IPS-11a (cell line): Measurements from ENCODE around the gene XYLT1.

ENCODE experiments used
- H3K4me3 ChIP-seq: one replicate; pipeline ENCODE4 v1.5.1; 2013; ENCODE audit warnings: low read depth, low read length, control low read depth

XYLT1 gene

DNA sequence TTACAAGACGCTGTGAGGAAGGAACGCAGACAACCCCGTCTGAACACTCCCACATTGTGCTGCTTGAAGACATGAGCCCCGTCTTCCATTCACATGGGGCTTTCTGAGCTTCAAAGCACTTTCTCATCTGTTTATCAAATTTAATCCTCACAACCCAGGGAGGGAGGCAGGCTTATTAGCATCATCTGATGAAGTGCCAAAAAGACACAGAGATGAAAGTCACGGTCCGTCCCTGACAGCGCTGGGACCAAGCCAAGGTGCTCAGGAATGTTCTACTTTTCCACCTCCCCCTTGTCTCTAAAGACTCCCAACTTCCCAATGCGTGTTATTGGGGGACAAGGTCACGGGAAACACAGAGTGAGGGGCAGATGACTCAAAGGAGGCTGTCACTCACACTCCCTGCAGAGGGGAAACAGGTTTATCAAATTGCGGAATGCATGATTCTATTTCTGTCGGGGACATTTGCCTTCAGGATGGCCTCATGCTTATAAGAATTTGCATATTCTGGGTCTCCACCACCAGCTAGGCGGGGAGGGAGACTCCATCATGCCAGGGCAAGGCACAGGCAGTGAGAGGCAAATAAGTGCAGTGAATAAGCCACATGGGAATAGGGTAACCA lies 10.7 kb downstream of the XYLT1 start:
- H3K4me3 ChIP-seq, result no peak overlapping the region

DNA sequence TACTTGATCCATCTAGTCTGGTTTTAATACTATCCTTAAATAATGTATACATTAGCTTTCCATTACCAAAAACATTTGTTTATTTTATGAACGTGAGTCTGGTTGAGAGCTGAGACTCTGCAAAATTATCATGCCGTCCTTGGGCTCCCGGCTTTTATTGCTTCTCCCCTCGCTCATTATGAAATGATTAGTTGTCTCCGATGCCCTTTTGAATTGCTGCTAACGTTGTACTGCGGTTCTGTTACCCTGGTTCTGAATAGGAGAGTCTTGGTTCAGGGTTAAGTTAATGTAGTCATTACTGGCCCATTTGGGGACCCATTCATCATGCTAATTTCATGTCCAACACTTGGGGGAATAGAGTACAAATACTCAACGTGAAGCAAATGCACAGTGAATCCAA lies 12.8 kb downstream of the XYLT1 start:
- H3K4me3 ChIP-seq, result no peak overlapping the region

DNA sequence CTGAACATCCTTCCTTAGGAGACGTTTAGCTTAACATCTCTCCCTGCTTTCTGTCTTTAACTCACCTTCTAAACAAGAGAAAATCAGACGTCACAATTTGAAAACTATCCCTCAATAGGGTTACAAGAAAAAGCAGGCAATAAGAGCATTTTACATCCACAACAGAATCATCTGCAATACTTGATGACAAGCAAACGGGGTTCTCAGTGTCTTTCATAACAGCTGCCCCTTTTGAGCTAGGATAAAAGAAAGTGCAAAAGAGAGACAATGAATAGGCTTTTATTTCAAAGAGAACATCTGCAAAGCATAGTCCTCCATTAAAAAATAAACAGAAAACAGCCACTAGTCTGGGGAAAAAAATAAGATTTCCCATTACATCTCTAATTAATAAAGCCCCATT lies 13.2 kb downstream of the XYLT1 start:
- no peak overlapping the region for H3K4me3 ChIP-seq

DNA sequence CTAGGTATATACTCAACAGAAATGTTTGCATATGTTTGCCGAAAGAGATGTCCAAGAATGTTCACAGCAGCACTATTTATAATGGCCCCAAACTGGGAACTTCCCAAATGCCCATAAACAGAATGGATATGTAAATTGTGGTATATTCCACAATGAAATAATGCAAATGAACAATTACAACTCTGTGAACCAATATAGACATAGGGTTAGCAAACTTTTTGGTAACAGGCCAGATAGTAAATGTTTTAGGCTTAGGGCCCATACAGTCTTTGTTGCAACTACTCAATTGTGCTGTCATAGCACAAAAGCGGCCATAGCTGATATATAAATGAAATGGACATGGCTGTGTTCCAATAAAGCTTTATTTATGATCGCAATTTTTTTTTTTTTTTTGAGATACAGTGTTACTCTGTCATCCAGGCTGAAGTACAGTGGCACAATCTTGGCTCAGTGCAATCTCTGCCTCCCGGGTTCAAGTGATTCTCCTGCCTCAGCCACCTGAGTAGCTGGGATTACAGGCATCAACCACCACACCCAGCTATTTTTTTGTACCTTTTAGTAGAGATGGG lies 16.5 kb downstream of the XYLT1 start:
- no peak overlapping the region for H3K4me3 ChIP-seq

DNA sequence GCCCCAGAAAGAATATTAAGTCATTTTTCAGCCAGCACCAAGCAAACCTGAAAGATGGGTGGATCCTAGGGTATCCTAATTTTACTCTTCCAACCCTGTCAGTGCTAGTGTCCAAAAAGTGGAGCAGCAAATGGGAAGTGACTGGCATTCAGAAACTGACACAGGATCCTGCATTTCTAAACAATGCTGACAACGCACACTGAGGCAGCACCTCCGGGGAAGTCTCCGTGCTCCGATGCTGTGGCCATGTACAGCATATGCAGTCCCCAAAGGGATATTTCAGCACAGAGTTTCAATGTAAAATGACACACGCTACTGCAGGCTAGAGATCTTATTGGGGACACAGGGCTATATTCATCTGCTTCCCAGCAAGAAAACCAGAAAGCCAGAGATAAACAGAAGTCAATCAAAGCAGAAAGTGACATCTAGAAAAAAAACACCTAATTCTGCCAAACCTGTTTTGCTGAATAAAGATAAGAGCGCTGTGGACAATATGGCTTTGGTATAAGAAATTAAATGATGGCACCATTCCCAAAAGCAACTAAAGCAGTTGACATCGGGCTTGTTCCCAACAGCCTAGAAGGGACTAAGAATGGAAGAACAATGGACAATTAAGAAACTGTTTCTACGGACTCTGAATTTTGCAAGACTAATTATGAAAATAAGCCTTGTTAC lies 17.3 kb downstream of the XYLT1 start:
- H3K4me3 ChIP-seq, result no peak overlapping the region

DNA sequence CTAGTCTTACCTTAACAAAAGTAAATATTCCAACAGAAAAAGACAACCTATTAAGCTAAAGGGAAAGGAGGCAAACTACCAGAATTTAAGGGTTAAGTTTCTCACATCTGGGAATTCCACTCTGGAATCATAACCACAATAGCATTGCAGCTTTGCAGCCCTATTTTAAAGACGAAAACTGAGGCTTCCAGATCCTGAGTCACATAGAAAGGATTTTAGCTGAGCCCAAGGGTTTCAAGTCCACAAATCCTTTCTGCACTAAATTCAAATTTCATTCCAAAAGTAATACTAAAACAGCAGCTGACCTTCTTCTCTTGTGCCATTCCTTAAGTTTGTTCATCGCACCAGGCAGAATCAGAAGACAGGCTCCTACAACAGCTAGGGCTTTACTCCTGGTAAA lies 17.8 kb downstream of the XYLT1 start:
- H3K4me3 ChIP-seq, result no peak overlapping the region

DNA sequence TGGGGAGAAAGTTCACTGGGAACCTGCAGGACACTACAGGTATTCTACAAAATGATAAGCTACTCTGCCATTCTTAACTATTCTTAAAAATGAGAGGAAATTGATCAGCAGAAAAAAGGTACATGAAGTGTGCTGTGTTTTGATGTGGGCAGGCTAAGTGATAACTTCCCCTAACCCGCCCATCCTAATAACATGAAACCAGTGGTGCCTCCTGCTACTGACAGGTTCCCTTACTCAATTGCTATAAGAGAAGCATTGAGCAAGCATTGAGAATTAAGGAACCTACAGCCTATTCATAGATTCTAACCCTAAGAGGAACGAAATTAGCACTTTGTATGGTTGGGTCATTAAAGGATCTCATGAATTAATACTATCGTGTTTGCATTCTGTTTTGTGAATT lies 18.9 kb downstream of the XYLT1 start:
- no peak overlapping the region for H3K4me3 ChIP-seq

DNA sequence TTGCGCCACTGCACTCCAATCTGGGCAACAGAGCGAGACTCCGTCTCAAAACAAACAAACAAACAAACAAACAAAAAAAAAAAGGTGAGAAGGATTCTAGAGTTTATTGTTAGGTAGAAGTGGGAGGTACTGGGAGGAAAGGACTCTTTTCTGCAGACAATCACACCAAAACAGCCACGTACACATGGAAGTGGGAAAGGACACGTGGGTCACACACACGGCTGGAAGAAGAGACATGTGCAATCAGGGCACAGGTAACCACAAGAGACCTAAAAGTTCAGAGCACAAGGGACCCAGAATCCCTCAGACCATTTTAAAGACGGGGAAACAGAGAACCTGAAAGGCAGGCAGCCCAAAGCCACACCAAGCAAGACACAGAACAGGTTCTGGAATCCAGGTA lies 20.5 kb downstream of the XYLT1 start:
- no peak overlapping the region for H3K4me3 ChIP-seq

DNA sequence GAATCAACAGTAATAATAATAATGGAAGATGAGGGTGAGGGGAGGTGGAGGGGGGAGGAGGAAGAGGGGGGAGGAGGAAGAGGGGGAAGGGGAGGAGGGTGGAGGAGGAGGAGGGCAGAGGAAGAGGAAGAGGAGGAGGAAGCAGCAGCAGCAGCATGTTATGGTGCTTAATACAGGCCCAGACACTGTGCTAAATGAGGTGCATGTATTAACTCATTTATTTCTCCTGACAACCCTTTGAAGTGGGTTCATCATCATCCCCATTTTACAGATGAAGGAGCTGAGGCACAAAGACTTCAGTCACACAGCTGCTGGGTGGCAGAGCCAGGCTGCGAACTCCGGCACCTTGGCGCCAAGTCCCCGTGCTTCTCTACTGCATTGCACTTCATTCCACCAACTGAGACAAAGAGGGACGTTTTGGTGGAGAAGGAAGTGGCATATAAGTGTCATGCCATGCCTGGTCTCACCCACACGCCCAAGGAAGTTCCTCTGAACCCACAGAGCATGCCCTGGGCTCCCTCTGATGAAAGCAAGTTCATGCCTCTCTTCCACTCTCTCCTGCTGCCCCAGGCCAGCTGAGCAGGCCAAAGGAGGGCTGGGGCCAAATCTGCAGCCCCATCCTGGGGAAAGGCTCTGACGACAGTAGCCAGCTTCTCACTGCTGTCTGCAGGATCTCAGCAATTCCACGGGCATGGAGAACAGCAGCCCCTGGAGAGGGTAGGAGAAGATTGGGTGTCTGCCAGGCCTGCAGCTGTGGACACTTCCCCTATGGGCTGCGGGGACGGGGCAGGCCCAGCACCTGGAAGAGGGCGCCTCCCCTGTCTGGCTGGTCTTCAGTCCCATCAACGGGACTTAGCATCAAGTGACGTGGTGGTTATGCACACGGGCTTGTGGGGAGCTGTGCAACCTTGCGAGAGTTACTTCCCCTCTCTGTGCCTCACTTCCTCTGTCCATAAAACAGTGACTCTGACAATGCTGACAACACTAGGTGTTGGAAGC lies 21.8 kb downstream of the XYLT1 start:
- no peak overlapping the region for H3K4me3 ChIP-seq

DNA sequence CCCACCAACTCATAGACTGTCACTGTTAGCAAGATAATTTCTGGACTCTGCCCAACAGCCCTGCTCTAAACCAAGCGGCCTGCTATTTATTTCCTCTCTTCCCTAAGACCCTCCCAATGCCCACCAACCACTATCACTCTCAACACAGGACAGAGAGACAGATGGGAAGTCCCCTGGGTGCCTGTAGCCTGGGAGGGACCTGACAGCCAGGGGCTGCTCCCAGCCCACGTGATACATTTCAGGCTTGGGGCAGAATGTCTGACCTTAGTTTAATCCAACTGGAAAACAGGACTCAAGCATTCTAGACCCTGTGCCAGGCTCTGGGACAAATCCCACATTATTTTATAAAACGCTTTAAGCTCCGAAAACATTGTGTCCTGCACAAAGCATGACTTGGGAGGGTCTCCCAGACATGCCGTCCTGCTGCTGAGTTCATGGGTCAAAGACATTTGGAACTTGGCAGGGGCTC lies 23.6 kb downstream of the XYLT1 start:
- no peak overlapping the region for H3K4me3 ChIP-seq

DNA sequence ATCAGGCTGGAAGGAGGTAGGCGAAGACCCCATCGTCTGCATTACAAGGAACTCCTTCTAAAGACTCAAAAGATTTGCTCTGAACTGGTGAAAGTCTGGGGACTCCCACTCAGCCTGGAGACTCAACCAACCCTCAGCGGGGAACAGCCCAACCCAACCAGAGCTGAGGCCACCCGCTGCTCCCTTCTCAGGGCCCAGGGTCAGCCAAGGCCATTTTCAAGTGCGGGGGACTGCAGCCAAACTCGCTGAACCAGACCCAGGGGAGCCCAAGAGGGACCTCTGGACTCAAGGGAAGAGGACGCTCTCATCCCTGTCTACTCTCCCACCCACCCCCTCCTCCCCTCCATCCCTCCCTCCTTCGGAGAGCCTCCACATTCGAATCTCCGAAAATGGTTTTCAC lies 24.1 kb downstream of the XYLT1 start:
- no peak overlapping the region for H3K4me3 ChIP-seq

DNA sequence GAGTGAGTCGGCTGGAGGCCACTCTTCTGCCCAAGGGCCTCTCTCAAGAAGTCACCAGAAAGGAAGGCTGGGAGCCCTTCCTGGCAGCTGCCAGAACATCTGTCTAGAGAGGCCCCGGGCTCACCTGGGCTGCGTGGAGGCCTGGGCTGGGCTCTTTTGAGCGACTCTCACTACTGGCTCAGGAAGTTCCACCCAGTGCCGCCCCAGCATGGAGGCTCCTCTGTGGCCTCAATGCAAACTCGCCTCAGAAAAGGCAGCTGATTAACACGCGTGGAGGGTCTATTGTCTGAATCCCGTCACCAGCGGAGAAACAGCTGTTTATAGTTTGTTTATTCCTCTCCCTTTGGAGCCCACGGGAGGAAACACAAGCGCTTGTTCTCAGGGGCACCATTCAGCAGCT lies 25.3 kb downstream of the XYLT1 start:
- H3K4me3 ChIP-seq, result no peak overlapping the region

DNA sequence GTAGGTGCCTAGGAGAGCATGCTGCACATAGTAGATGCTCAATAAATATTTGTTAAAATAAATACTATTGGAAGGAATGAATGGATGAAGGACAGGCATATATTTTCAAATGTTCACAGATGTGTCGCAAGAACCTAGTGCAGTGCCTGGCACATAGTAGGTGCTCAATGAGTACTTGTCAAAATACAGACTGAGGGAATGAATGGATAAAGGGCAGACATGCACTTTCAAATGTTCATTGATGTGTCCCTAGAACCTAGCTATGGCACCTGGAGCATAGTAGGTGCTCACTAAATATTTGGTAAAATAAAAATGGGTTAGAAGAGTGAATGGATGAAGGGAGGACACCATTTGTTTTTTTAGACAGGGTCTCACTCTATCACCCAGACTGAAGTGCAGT lies 26.1 kb downstream of the XYLT1 start:
- no peak overlapping the region for H3K4me3 ChIP-seq

DNA sequence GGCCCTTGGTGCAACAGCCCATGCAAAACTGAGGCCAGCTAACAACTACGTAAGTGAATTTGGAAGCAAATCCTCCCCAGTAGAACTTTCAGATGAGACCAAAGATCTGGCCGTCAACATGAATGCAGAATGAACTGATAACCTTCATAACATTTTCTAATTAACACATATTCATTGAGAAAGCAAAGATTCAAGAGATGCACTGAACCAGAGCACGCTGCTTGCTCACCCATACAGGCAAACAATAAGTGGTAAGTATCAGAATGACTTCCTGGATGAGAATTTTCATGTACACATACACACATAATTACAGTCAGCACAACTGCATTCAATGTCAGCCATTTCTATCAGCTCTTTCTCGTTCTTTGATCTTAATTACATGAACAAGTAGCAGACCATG lies 30.6 kb downstream of the XYLT1 start:
- H3K4me3 ChIP-seq, result no peak overlapping the region

DNA sequence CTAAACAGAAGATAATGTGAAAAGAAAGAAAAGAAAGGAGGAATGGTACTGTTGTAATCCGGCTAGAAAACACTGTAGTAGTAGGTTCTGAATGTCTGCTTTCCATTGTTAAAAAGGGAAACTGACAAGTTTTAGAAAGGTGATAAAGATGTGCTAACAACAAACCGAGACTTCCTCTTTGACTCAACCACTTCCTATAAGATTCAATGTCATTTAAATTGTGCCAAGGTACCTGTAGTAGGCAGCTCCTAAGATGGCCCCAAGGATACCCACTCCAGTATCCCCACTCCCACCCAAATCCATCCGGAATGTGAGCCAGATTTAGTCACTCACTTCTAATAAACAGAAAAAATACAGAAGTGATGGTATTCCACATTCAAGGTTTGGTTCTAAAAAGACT lies 31.2 kb downstream of the XYLT1 start:
- no peak overlapping the region for H3K4me3 ChIP-seq

DNA sequence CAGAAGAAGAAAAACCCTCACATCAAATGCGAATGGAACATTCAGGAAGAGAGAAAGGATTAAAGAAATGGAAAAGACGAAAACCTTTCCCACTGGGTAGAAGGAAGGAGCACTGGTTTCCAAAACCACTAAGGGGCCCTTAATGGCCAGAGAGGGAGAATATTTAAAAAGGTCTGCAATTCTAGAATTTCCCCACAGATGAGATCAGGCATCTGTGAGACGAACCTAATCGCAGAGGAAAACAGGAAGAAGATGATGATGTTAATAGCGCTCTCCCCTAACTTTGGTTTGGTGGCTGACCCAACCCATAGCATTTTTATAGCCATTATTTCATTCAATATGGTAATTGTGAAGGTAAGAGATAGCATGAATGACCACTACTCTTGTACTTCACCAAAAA lies 32.8 kb downstream of the XYLT1 start:
- no peak overlapping the region for H3K4me3 ChIP-seq

DNA sequence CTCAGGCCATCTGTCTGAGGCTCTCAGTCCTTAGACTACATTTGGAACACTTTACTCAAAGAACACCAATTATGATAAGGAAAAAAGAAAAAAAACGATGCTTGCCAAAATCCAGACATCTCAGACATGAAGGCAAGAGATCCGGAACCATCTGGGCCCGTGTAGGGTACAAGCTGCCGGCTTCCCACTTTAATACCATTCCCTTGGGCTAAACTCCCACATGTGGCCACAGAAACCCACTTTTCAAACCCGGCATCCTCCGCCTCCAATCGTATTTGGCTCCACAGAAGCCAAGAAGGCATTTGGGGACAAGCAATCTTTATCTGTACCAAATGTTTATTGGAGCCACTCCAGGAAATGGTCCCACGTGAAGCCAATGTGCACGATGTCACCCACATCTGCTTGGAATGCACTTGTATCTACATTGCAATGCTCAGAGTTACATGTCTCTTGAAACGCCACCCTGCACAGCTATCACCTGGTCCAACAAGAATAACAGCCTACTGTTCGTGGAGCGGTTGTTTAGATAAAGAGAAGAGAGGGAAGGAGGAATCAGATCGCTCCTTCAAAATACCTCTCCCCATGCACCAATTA lies 33.5 kb downstream of the XYLT1 start:
- H3K4me3 ChIP-seq, result no peak overlapping the region

DNA sequence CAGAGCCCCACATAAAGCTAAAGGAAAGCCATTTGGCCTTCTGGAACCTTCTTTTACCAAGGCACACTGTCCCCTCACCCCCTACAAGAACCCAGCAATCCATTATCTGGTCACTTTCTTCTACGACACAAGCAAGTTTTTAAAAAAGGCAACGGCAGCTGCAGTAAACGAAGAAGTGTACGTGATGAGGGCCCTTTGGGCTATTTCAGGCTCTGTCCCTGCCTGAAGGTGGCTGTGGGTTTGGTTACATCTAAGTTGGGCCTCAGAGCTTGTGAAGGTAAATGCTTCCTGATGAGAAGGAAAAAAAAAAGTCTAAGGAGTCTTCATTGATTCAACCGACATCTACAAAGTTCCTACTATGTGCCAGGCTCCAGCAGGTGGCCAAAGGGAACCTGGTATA lies 35.4 kb downstream of the XYLT1 start:
- no peak overlapping the region for H3K4me3 ChIP-seq

DNA sequence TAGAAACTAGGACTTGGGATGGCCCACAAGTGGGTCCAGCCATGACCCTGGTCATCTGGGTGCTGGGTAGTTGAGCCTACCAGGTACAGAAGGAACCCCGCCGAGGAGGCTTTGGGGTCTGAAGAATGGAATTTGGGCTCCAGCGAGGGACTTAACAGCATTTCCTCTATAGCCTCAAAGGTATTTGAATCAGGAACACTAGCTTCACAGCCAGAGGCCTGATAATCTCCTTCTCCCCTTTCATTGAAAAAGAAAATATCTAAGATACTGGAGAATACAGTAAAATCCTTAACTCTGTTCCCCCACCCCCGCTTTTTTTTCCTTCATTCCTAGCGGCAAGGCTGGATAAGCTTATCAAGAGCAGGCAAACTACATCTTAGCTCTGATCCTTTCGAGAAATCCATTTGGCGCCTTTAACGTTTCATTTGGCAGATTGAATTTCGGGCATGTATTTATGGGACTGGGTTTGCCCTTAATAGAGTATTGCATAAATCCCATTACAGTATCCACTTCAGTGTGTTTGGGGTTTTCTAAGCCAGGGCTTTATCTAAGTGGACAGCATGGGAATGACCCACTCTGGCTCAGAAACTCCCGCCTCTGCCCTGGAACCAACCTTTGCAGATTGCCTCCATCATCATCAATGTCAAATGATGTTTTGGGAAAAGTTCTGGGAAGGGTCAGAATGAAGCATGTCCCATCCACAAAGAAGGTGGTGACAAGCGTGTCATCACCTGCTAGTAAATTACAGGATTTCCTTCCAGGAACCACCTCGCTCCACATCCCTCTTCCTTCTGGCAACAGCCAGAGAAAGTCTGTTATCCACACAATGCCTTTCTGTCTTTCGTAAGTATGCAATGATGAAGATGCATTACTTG lies 36.9 kb downstream of the XYLT1 start:
- no peak overlapping the region for H3K4me3 ChIP-seq
